ENCODE results near the gene TMEM131. TPM values are rescaled to one million over a fixed set of nuclear protein-coding genes. Genes with fewer than 3 reads are reported as not detected.

The TMEM131 gene
- total RNA-seq, 1 donor from 2014 or later: 32.9 TPM

GRCh38 chr2:97741686-97742085 lies 254.1 kb downstream of the TMEM131 start:
- Histone ChIP-seq H3K9ac (ENCODE audit: low read depth in 1 of 3, low read length in 3 of 3) (no peak overlapping the region), H3K9me3 (ENCODE audit: control insufficient read depth in 3 of 3, low read length in 3 of 3) (no peaks in the 10 kb centered on the region), H3K36me3 (ENCODE audit: control insufficient read depth in 3 of 3, insufficient read depth in 3 of 3, low read length in 3 of 3) (peaks cover 3 to 12% (median 6%) of the 10 kb centered on the region in 3 donors), H3K27me3 (ENCODE audit: control insufficient read depth in 3 of 3, insufficient read depth in 3 of 3, low read length in 3 of 3) (peaks cover 0 to 2% (median 0%) of the 10 kb centered on the region in 3 donors), H3K4me3 (ENCODE audit: low read length in 3 of 3) (no peak overlapping the region), H3K4me1 (ENCODE audit: control insufficient read depth in 3 of 3, insufficient read depth in 3 of 3, low read length in 3 of 3) (no peaks in the 10 kb centered on the region), H3K27ac (ENCODE audit: low read depth, low read length) (no peak overlapping the region)

GRCh38 chr2:97741251-97741650 lies 254.5 kb downstream of the TMEM131 start:
- Histone ChIP-seq H3K4me1 (ENCODE audit: control insufficient read depth in 3 of 3, insufficient read depth in 3 of 3, low read length in 3 of 3) (no peaks in the 10 kb centered on the region), H3K27ac (ENCODE audit: low read depth, low read length) (no peak overlapping the region), H3K27me3 (ENCODE audit: control insufficient read depth in 3 of 3, insufficient read depth in 3 of 3, low read length in 3 of 3) (peaks cover 0 to 2% (median 0%) of the 10 kb centered on the region in 3 donors), H3K9me3 (ENCODE audit: control insufficient read depth in 3 of 3, low read length in 3 of 3) (no peaks in the 10 kb centered on the region), H3K4me3 (ENCODE audit: low read length in 3 of 3) (no peak overlapping the region), H3K9ac (ENCODE audit: low read depth in 1 of 3, low read length in 3 of 3) (no peak overlapping the region), H3K36me3 (ENCODE audit: control insufficient read depth in 3 of 3, insufficient read depth in 3 of 3, low read length in 3 of 3) (peaks cover 3 to 12% (median 6%) of the 10 kb centered on the region in 3 donors)

GRCh38 chr2:97740590-97741182 lies 255.1 kb downstream of the TMEM131 start:
- H3K4me3 ChIP-seq (ENCODE audit: low read length in 3 of 3): no peak overlapping the region
- no peaks in the 10 kb centered on the region for H3K9me3 ChIP-seq (ENCODE audit: control insufficient read depth in 3 of 3, low read length in 3 of 3)
- H3K27me3 ChIP-seq (ENCODE audit: control insufficient read depth in 3 of 3, insufficient read depth in 3 of 3, low read length in 3 of 3): peaks cover 0 to 2% (median 0%) of the 10 kb centered on the region in 3 donors
- H3K4me1 ChIP-seq (ENCODE audit: control insufficient read depth in 3 of 3, insufficient read depth in 3 of 3, low read length in 3 of 3): no peaks in the 10 kb centered on the region
- peaks cover 3 to 8% (median 6%) of the 10 kb centered on the region in 3 donors for H3K36me3 ChIP-seq (ENCODE audit: control insufficient read depth in 3 of 3, insufficient read depth in 3 of 3, low read length in 3 of 3)
- H3K27ac ChIP-seq (ENCODE audit: low read depth, low read length): no peak overlapping the region
- H3K9ac ChIP-seq (ENCODE audit: low read depth in 1 of 3, low read length in 3 of 3): no peak overlapping the region

- H3K27ac ChIP-seq (ENCODE audit: low read depth, low read length): no peak overlapping the region
- no peak overlapping the region for H3K9ac ChIP-seq (ENCODE audit: low read depth in 1 of 3, low read length in 3 of 3)
- no peak overlapping the region for H3K4me3 ChIP-seq (ENCODE audit: low read length in 3 of 3)
- no peaks in the 10 kb centered on the region for H3K9me3 ChIP-seq (ENCODE audit: control insufficient read depth in 3 of 3, low read length in 3 of 3)
- peaks cover 0 to 2% (median 0%) of the 10 kb centered on the region in 3 donors for H3K27me3 ChIP-seq (ENCODE audit: control insufficient read depth in 3 of 3, insufficient read depth in 3 of 3, low read length in 3 of 3)
- peaks cover 3 to 6% (median 5%) of the 10 kb centered on the region in 3 donors for H3K36me3 ChIP-seq (ENCODE audit: control insufficient read depth in 3 of 3, insufficient read depth in 3 of 3, low read length in 3 of 3)
- H3K4me1 ChIP-seq (ENCODE audit: control insufficient read depth in 3 of 3, insufficient read depth in 3 of 3, low read length in 3 of 3): no peaks in the 10 kb centered on the region
Measured at GRCh38 chr2:97739893-97740245, 255.9 kb downstream of the TMEM131 start.

- Histone ChIP-seq H3K27me3 (ENCODE audit: control insufficient read depth in 3 of 3, insufficient read depth in 3 of 3, low read length in 3 of 3) (peaks cover 0 to 2% (median 0%) of the 10 kb centered on the region in 3 donors), H3K4me1 (ENCODE audit: control insufficient read depth in 3 of 3, insufficient read depth in 3 of 3, low read length in 3 of 3) (no peaks in the 10 kb centered on the region), H3K27ac (ENCODE audit: low read depth, low read length) (no peak overlapping the region), H3K9me3 (ENCODE audit: control insufficient read depth in 3 of 3, low read length in 3 of 3) (no peaks in the 10 kb centered on the region), H3K9ac (ENCODE audit: low read depth in 1 of 3, low read length in 3 of 3) (no peak overlapping the region), H3K36me3 (ENCODE audit: control insufficient read depth in 3 of 3, insufficient read depth in 3 of 3, low read length in 3 of 3) (peaks cover under 1 to 3% (median 2%) of the 10 kb centered on the region in 3 donors), H3K4me3 (ENCODE audit: low read length in 3 of 3) (no peak overlapping the region)
Measured at GRCh38 chr2:97739020-97739892, 256.5 kb downstream of the TMEM131 start.

GRCh38 chr2:97738179-97739019 lies 257.3 kb downstream of the TMEM131 start:
- Histone ChIP-seq H3K27me3 (ENCODE audit: control insufficient read depth in 3 of 3, insufficient read depth in 3 of 3, low read length in 3 of 3) (peaks cover 0 to 2% (median 0%) of the 10 kb centered on the region in 3 donors), H3K4me3 (ENCODE audit: low read length in 3 of 3) (no peak overlapping the region), H3K27ac (ENCODE audit: low read depth, low read length) (no peak overlapping the region), H3K4me1 (ENCODE audit: control insufficient read depth in 3 of 3, insufficient read depth in 3 of 3, low read length in 3 of 3) (no peaks in the 10 kb centered on the region), H3K9ac (ENCODE audit: low read depth in 1 of 3, low read length in 3 of 3) (no peak overlapping the region), H3K9me3 (ENCODE audit: control insufficient read depth in 3 of 3, low read length in 3 of 3) (no peaks in the 10 kb centered on the region), H3K36me3 (ENCODE audit: control insufficient read depth in 3 of 3, insufficient read depth in 3 of 3, low read length in 3 of 3) (no peaks in the 10 kb centered on the region)

GRCh38 chr2:97737421-97738178 lies 258.1 kb downstream of the TMEM131 start:
- Histone ChIP-seq H3K27ac (ENCODE audit: low read depth, low read length) (no peak overlapping the region), H3K9me3 (ENCODE audit: control insufficient read depth in 3 of 3, low read length in 3 of 3) (no peaks in the 10 kb centered on the region), H3K4me1 (ENCODE audit: control insufficient read depth in 3 of 3, insufficient read depth in 3 of 3, low read length in 3 of 3) (no peaks in the 10 kb centered on the region), H3K9ac (ENCODE audit: low read depth in 1 of 3, low read length in 3 of 3) (no peak overlapping the region), H3K36me3 (ENCODE audit: control insufficient read depth in 3 of 3, insufficient read depth in 3 of 3, low read length in 3 of 3) (no peaks in the 10 kb centered on the region), H3K27me3 (ENCODE audit: control insufficient read depth in 3 of 3, insufficient read depth in 3 of 3, low read length in 3 of 3) (peaks cover 0 to 2% (median 0%) of the 10 kb centered on the region in 3 donors), H3K4me3 (ENCODE audit: low read length in 3 of 3) (no peak overlapping the region)

- Histone ChIP-seq H3K4me1 (ENCODE audit: control insufficient read depth in 3 of 3, insufficient read depth in 3 of 3, low read length in 3 of 3) (no peaks in the 10 kb centered on the region), H3K36me3 (ENCODE audit: control insufficient read depth in 3 of 3, insufficient read depth in 3 of 3, low read length in 3 of 3) (no peaks in the 10 kb centered on the region), H3K27ac (ENCODE audit: low read depth, low read length) (no peak overlapping the region), H3K27me3 (ENCODE audit: control insufficient read depth in 3 of 3, insufficient read depth in 3 of 3, low read length in 3 of 3) (peaks cover 0 to 2% (median 0%) of the 10 kb centered on the region in 3 donors), H3K4me3 (ENCODE audit: low read length in 3 of 3) (no peak overlapping the region), H3K9ac (ENCODE audit: low read depth in 1 of 3, low read length in 3 of 3) (no peak overlapping the region), H3K9me3 (ENCODE audit: control insufficient read depth in 3 of 3, low read length in 3 of 3) (no peaks in the 10 kb centered on the region)
Measured at GRCh38 chr2:97736608-97737330, 259.0 kb downstream of the TMEM131 start.

GRCh38 chr2:97736185-97736584 lies 259.6 kb downstream of the TMEM131 start:
- Histone ChIP-seq H3K27ac (ENCODE audit: low read depth, low read length) (no peak overlapping the region), H3K9ac (ENCODE audit: low read depth in 1 of 3, low read length in 3 of 3) (no peak overlapping the region), H3K4me1 (ENCODE audit: control insufficient read depth in 3 of 3, insufficient read depth in 3 of 3, low read length in 3 of 3) (no peaks in the 10 kb centered on the region), H3K9me3 (ENCODE audit: control insufficient read depth in 3 of 3, low read length in 3 of 3) (no peaks in the 10 kb centered on the region), H3K4me3 (ENCODE audit: low read length in 3 of 3) (no peak overlapping the region), H3K27me3 (ENCODE audit: control insufficient read depth in 3 of 3, insufficient read depth in 3 of 3, low read length in 3 of 3) (peaks cover 0 to 2% (median 0%) of the 10 kb centered on the region in 3 donors), H3K36me3 (ENCODE audit: control insufficient read depth in 3 of 3, insufficient read depth in 3 of 3, low read length in 3 of 3) (no peaks in the 10 kb centered on the region)
